OCI-LY3 (cell line): Measurements from ENCODE around the gene RAB11FIP4.

ENCODE experiments used
- CTCF ChIP-seq: fragments of 200-600, 300-600 bp; sonication (generic); IDR thresholded peaks from 2 replicates; pipeline ENCODE4 v1.5.1; 2014; ENCODE audit warnings: antibody characterized with exemption, low read length, low read depth
- EZH2phosphoT487 ChIP-seq: fragments of 200-600 bp; shearing (Covaris generic); IDR thresholded peaks from 2 replicates; pipeline ENCODE4 v1.6.1; 2018; ENCODE audit warnings: antibody characterized with exemption, mixed run types, low read depth

GRCh38 chr17:31400481-31400950 lies 9.0 kb downstream of the RAB11FIP4 start:
- TF ChIP-seq CTCF (no peak), EZH2phosphoT487 (no peak)
